Measurements from ENCODE around the gene MRPL49.

The MRPL49 gene

DNA sequence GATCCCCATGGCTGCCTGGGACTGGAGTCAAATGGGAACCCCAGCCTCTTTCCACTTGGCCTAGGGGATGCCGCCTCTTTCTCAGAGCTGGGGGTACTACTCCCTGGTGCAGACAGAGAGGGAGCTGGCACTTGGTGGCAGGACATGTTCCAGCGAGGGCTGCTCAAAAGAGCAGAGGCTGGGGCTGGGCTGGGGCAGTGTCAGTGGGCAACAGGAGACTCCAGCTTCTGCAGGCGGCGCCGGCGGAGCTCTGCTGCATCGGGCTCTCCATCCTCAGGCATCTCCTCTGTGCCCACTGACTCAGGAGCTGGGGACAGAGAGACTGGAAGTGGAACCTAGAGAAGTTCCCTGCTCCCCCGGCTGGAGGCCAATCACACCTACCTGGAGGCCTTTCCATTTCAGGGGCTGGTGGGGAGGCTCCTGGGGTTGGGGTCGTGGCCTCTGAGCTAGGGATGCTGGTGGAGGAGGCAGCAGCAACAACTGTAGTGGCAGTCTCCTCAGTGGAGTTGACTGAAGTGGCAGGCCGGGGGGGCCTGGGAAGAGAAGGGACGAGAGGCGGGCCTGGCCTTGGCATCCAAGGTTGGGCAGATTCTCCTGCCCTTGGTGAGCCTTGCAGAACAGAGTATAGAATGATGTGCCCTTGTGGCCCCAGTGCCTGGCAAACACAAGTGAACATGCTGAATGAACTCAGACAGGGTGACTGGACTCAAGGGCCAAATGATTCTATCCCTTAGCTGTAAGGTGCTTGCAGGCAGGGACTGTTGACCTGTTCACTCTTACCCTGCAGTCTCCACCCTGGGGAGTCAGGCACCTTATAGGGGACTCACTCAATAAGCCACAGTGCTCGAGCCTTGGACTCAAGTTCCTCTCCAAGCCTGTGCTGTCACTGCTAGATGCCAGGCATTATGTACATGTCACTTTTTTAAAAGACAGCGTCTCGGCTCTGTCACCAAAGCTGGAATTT is 6.3 kb downstream of the MRPL49 start:
- H3K4me3 Mint-ChIP-seq, result no peak overlapping the region
- H3K36me3 Mint-ChIP-seq (ENCODE audit: insufficient read depth), result peaks cover 75% of the 10 kb centered on the region
- peak overlapping the region in 1 of 2 donors; percentile 55 for H3K27ac Mint-ChIP-seq
- ATAC-seq (replicated peaks), result no peak
- peaks cover 22 to 24% of the 10 kb centered on the region in 2 donors for H3K4me1 Mint-ChIP-seq (ENCODE audit: low read depth in 2 of 2)
- no peaks in the 10 kb centered on the region for H3K9me3 Mint-ChIP-seq
- no peaks in the 10 kb centered on the region for H3K27me3 Mint-ChIP-seq
- DNase-seq, result no peak

GRCh38 chr11:65129649-65130441 is 7.7 kb downstream of the MRPL49 start:
- no peak for ATAC-seq (replicated peaks)
- H3K36me3 Mint-ChIP-seq (ENCODE audit: insufficient read depth), result peaks cover 83% of the 10 kb centered on the region
- H3K9me3 Mint-ChIP-seq, result no peaks in the 10 kb centered on the region
- H3K27ac Mint-ChIP-seq, result no peak overlapping the region
- H3K27me3 Mint-ChIP-seq, result no peaks in the 10 kb centered on the region
- no peak overlapping the region for H3K4me3 Mint-ChIP-seq
- peaks cover 23 to 28% of the 10 kb centered on the region in 2 donors for H3K4me1 Mint-ChIP-seq (ENCODE audit: low read depth in 2 of 2)
- no peak for DNase-seq

GRCh38 chr11:65130631-65131416 is 8.7 kb downstream of the MRPL49 start:
- Mint-ChIP-seq H3K27ac (peak overlapping the region in 1 of 2 donors; percentile 62), H3K4me1 (ENCODE audit: low read depth in 2 of 2) (peaks cover 24 to 33% of the 10 kb centered on the region in 2 donors), H3K27me3 (no peaks in the 10 kb centered on the region), H3K9me3 (no peaks in the 10 kb centered on the region), H3K4me3 (peak overlapping the region in 1 of 2 donors; percentile 50), H3K36me3 (ENCODE audit: insufficient read depth) (peaks cover 88% of the 10 kb centered on the region)
- no peak for ATAC-seq (replicated peaks)
- no peak for DNase-seq

GRCh38 chr11:65131417-65131776 is 9.3 kb downstream of the MRPL49 start:
- ATAC-seq (replicated peaks) (no peak), DNase-seq (no peak)
- no peaks in the 10 kb centered on the region for H3K27me3 Mint-ChIP-seq
- H3K9me3 Mint-ChIP-seq, result no peaks in the 10 kb centered on the region
- peaks cover 88% of the 10 kb centered on the region for H3K36me3 Mint-ChIP-seq (ENCODE audit: insufficient read depth)
- peak overlapping the region in 1 of 2 donors; percentile 50 for H3K4me3 Mint-ChIP-seq
- peaks cover 30 to 38% of the 10 kb centered on the region in 2 donors for H3K4me1 Mint-ChIP-seq (ENCODE audit: low read depth in 2 of 2)
- peak overlapping the region in 1 of 2 donors; percentile 62 for H3K27ac Mint-ChIP-seq

DNA sequence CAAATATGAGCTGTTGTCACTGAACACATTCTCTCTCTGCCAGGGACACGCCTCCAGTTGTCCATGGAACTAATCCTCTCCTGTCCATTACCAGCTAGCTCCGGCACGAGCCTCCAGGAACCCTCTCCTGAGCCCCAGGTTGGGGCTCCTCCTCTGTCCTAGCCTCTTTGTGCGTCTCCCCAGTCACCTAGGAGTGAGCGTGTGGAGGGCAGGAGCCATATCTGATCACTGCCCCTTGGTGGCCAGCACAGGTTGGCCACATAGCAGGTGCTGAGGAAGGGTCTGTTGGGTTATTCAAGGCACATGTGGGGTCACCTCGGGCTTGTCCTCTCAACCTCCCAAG is 9.7 kb downstream of the MRPL49 start:
- H3K9me3 Mint-ChIP-seq, result no peaks in the 10 kb centered on the region
- peaks cover 32 to 38% of the 10 kb centered on the region in 2 donors for H3K4me1 Mint-ChIP-seq (ENCODE audit: low read depth in 2 of 2)
- H3K36me3 Mint-ChIP-seq (ENCODE audit: insufficient read depth), result peaks cover 85% of the 10 kb centered on the region
- peak overlapping the region in 1 of 2 donors; percentile 98 for H3K4me3 Mint-ChIP-seq
- ATAC-seq (replicated peaks) (no peak), DNase-seq (no peak)
- H3K27me3 Mint-ChIP-seq, result no peaks in the 10 kb centered on the region
- H3K27ac Mint-ChIP-seq, result peak overlapping the region in 1 of 2 donors; percentile 55

DNA sequence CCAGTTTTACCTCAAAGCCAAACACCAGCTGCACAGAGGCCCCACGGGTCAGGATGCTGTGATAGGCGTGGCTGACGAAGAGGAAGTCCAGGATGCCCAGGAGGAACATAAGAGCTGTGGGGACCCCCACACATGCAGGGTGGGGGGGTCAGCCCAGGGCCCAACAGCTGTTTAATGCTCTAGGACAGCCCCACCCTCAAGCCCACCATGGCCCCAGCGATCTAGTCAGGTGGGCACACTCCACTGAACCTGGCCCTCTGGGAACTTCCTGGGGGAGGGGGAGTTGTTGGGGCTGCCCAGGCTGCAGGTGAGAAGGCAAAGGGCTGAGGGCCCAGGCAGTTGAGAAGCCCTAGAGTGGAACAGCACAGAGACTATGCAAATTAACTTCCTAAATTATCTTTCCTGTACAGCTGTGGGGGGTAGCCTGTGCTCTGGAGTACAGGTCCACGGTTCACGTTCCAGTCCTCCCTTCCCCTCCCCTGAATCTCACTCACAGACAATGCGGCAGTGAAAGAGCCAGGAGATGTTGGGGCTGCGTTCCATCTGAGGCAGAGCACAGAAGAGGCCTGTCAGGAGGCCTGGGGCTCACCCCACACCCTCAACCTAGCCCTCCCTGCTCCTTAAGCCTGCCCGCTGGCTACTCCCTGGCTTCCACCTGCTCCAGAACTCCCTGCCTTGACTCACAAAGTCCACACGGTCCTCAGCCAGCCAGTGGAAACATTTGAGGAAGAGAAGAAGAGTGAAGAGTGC is 10.3 kb downstream of the MRPL49 start:
- DNase-seq (no peak), ATAC-seq (replicated peaks) (no peak)
- peaks cover 80% of the 10 kb centered on the region for H3K36me3 Mint-ChIP-seq (ENCODE audit: insufficient read depth)
- H3K9me3 Mint-ChIP-seq, result no peaks in the 10 kb centered on the region
- H3K4me3 Mint-ChIP-seq, result peak overlapping the region; percentile 98 to 99
- peak overlapping the region in 1 of 2 donors; percentile 100 for H3K27ac Mint-ChIP-seq
- no peaks in the 10 kb centered on the region for H3K27me3 Mint-ChIP-seq
- peaks cover 32 to 38% of the 10 kb centered on the region in 2 donors for H3K4me1 Mint-ChIP-seq (ENCODE audit: low read depth in 2 of 2)

- ATAC-seq (replicated peaks) (no peak), DNase-seq (peak in 1 of 3 experiments; percentile 26)
- Mint-ChIP-seq H3K27ac (peak overlapping the region; percentile 100), H3K4me3 (peak overlapping the region; percentile 98 to 99), H3K4me1 (ENCODE audit: low read depth in 2 of 2) (peaks cover 32 to 38% of the 10 kb centered on the region in 2 donors), H3K36me3 (ENCODE audit: insufficient read depth) (peaks cover 72% of the 10 kb centered on the region), H3K27me3 (no peaks in the 10 kb centered on the region), H3K9me3 (no peaks in the 10 kb centered on the region)
These were observed 11.0 kb downstream of the MRPL49 start for GRCh38 chr11:65132988-65133700.

- Mint-ChIP-seq H3K9me3 (no peaks in the 10 kb centered on the region), H3K27ac (peak overlapping the region; percentile 100), H3K4me3 (peak overlapping the region; percentile 98 to 99), H3K4me1 (ENCODE audit: low read depth in 2 of 2) (peaks cover 32 to 38% of the 10 kb centered on the region in 2 donors), H3K27me3 (no peaks in the 10 kb centered on the region), H3K36me3 (ENCODE audit: insufficient read depth) (peaks cover 68% of the 10 kb centered on the region)
- ATAC-seq (replicated peaks) (no peak), DNase-seq (no peak)
These were observed 11.6 kb downstream of the MRPL49 start for GRCh38 chr11:65133724-65134123.

GRCh38 chr11:65134240-65134951 is 12.3 kb downstream of the MRPL49 start, which contains the start of gene SYVN1:
Gene SYVN1, minus strand, starts transcription at chr11:65134519. Its CDS starts 918 bp downstream, at chr11:65133601.
- H3K4me3 Mint-ChIP-seq, result peak within 1 kb of the TSS; percentile 98 to 99
- H3K27me3 Mint-ChIP-seq, result no peaks in the 10 kb centered on the region
- peak within 1 kb of the TSS; percentile 100 for H3K27ac Mint-ChIP-seq
- H3K36me3 Mint-ChIP-seq (ENCODE audit: insufficient read depth), result peaks cover 61% of the 10 kb centered on the region
- DNase-seq, result peak; percentile 88 to 91 (median 89)
- ATAC-seq (replicated peaks), result peak; percentile 80
- peaks cover 32 to 38% of the 10 kb centered on the region in 2 donors for H3K4me1 Mint-ChIP-seq (ENCODE audit: low read depth in 2 of 2)
- H3K9me3 Mint-ChIP-seq, result no peaks in the 10 kb centered on the region

GRCh38 chr11:65134952-65135632 is 13.0 kb downstream of the MRPL49 start:
- H3K4me3 Mint-ChIP-seq, result peak overlapping the region; percentile 98 to 99
- ATAC-seq (replicated peaks), result peak; percentile 86
- no peaks in the 10 kb centered on the region for H3K27me3 Mint-ChIP-seq
- peaks cover 32 to 37% of the 10 kb centered on the region in 2 donors for H3K4me1 Mint-ChIP-seq (ENCODE audit: low read depth in 2 of 2)
- DNase-seq, result peak; percentile 75 to 81 (median 79)
- H3K9me3 Mint-ChIP-seq, result no peaks in the 10 kb centered on the region
- peak overlapping the region; percentile 100 for H3K27ac Mint-ChIP-seq
- H3K36me3 Mint-ChIP-seq (ENCODE audit: insufficient read depth), result peaks cover 55% of the 10 kb centered on the region

DNA sequence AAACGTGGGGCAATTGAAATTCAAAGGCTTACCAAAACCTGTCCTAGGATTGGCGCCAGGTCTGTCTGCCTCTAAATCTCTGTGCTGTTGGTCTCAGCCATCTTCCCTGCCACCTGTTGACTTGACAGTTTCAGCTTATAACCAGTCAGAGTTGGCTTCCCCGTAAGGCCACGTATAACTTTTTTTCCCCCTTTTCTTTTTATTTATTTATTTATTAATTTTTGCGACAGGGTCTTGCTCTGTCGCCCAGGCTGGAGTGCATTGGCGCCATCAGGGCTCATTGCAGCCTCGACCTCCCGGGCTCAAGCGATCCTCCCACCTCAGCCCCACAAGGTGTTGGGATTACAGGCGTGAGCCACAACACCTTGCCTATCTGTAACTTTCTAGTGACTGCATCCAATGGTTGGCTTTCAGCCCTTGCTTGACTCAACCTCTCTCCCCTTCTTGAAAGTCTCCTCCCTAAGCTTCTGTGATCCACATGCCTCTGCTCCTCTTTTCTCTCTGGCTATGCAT is 13.6 kb downstream of the MRPL49 start:
- peaks cover 49% of the 10 kb centered on the region for H3K36me3 Mint-ChIP-seq (ENCODE audit: insufficient read depth)
- no peak for DNase-seq
- H3K9me3 Mint-ChIP-seq, result no peaks in the 10 kb centered on the region
- peak overlapping the region; percentile 98 to 99 for H3K4me3 Mint-ChIP-seq
- no peak for ATAC-seq (replicated peaks)
- peak overlapping the region; percentile 100 for H3K27ac Mint-ChIP-seq
- peaks cover 32 to 37% of the 10 kb centered on the region in 2 donors for H3K4me1 Mint-ChIP-seq (ENCODE audit: low read depth in 2 of 2)
- no peaks in the 10 kb centered on the region for H3K27me3 Mint-ChIP-seq

Measured in effector memory CD8-positive, alpha-beta T cell (primary cell).